ENCODE data around the gene FOXP1. TPM values are rescaled to one million over a fixed set of nuclear protein-coding genes. Genes with fewer than 3 reads are reported as not detected.

Gene FOXP1
- total RNA-seq, 1 donor from 2014 or later, result 27.3 TPM

DNA sequence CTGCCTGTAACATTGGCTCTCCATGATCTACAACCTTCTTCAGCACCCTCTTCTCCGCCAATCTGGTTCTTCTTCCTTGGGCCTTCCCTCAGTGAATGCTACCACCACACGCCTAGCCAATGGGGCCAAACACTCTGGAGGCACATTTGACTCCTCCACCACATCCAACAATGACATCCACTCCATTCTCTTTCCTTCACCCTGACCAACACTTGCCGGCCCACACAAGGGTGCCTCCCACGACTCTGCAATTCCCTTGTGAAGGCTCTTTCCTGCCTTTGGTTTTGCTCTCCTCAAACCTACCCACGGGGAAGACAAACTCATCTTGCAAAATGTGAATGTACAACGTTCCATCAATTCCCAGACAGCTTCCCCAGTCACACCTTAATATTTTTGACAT lies 263.8 kb downstream of the FOXP1 start:
- H3K9ac ChIP-seq, result no peak overlapping the region
- Mint-ChIP-seq H3K36me3 (no peaks in the 10 kb centered on the region), H3K9me3 (no peaks in the 10 kb centered on the region), H3K27ac (no peak overlapping the region), H3K4me3 (no peak overlapping the region), H3K4me1 (peaks cover 4% of the 10 kb centered on the region), H3K27me3 (ENCODE audit: insufficient read depth, low read depth) (peaks cover 2% of the 10 kb centered on the region)
- H3K27me3 ChIP-seq, result no peaks in the 10 kb centered on the region
- H3F3A ChIP-seq (ENCODE audit: low read depth), result no peaks in the 10 kb centered on the region
- H3K27ac ChIP-seq, result no peak overlapping the region
- no peak overlapping the region for H2AFZ ChIP-seq (replicated peaks)
- H3K4me2 ChIP-seq, result no peak overlapping the region
- H3K36me3 ChIP-seq, result no peaks in the 10 kb centered on the region
- H3K79me2 ChIP-seq (ENCODE audit: low read depth), result no peaks in the 10 kb centered on the region
- no peak overlapping the region for H3K4me3 ChIP-seq
- no peak for TF ChIP-seq EZH2 (IDR thresholded peaks at IDR 0.05)
- TF ChIP-seq EZH2phosphoT487 (IDR thresholded peaks at IDR 0.05), result no peak
- TF ChIP-seq, protein P1, sequence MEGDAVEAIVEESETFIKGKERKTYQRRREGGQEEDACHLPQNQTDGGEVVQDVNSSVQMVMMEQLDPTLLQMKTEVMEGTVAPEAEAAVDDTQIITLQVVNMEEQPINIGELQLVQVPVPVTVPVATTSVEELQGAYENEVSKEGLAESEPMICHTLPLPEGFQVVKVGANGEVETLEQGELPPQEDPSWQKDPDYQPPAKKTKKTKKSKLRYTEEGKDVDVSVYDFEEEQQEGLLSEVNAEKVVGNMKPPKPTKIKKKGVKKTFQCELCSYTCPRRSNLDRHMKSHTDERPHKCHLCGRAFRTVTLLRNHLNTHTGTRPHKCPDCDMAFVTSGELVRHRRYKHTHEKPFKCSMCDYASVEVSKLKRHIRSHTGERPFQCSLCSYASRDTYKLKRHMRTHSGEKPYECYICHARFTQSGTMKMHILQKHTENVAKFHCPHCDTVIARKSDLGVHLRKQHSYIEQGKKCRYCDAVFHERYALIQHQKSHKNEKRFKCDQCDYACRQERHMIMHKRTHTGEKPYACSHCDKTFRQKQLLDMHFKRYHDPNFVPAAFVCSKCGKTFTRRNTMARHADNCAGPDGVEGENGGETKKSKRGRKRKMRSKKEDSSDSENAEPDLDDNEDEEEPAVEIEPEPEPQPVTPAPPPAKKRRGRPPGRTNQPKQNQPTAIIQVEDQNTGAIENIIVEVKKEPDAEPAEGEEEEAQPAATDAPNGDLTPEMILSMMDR (IDR thresholded peaks at IDR 0.05), result no peak
- H4K20me1 ChIP-seq (ENCODE audit: low read depth), result no peaks in the 10 kb centered on the region
- H3K9me3 ChIP-seq (ENCODE audit: low read depth), result no peaks in the 10 kb centered on the region
- DNase-seq (ENCODE audit: low spot score), result no peak
- no peaks in the 10 kb centered on the region for H3K4me1 ChIP-seq

DNA sequence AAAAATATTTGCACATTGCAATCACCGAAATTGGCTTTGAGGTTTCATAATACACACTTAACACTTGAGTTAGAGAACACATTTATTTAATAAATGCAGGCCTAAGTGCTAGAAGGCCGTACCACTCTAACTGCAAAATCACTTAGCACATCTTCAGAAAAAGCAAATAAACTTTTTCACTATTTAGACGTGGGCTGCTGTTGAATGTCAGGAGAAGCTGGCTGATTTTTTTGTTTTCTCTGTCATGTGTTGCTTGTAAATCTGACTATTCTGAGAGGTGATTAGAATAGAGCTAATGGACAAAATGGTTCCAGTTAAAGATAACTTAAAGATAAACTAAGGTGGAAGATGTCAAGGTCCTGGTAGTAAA lies 265.1 kb downstream of the FOXP1 start:
- Histone ChIP-seq H3K9me3 (ENCODE audit: low read depth) (no peaks in the 10 kb centered on the region), H3K27me3 (no peaks in the 10 kb centered on the region), H3F3A (ENCODE audit: low read depth) (no peaks in the 10 kb centered on the region), H3K27ac (no peak overlapping the region), H3K9ac (no peak overlapping the region), H3K4me1 (no peaks in the 10 kb centered on the region), H3K4me3 (no peak overlapping the region), H3K36me3 (no peaks in the 10 kb centered on the region), H3K79me2 (ENCODE audit: low read depth) (no peaks in the 10 kb centered on the region), H2AFZ (replicated peaks) (no peak overlapping the region), H4K20me1 (ENCODE audit: low read depth) (no peaks in the 10 kb centered on the region), H3K4me2 (no peak overlapping the region)
- TF ChIP-seq EZH2 (IDR thresholded peaks at IDR 0.05), result no peak
- TF ChIP-seq, protein P1 (IDR thresholded peaks at IDR 0.05), result no peak
- no peak for TF ChIP-seq EZH2phosphoT487 (IDR thresholded peaks at IDR 0.05)
- Mint-ChIP-seq H3K4me1 (peaks cover 4% of the 10 kb centered on the region), H3K4me3 (no peak overlapping the region), H3K36me3 (no peaks in the 10 kb centered on the region), H3K9me3 (no peaks in the 10 kb centered on the region), H3K27me3 (ENCODE audit: insufficient read depth, low read depth) (peaks cover 2% of the 10 kb centered on the region), H3K27ac (no peak overlapping the region)
- DNase-seq (ENCODE audit: low spot score), result no peak

DNA sequence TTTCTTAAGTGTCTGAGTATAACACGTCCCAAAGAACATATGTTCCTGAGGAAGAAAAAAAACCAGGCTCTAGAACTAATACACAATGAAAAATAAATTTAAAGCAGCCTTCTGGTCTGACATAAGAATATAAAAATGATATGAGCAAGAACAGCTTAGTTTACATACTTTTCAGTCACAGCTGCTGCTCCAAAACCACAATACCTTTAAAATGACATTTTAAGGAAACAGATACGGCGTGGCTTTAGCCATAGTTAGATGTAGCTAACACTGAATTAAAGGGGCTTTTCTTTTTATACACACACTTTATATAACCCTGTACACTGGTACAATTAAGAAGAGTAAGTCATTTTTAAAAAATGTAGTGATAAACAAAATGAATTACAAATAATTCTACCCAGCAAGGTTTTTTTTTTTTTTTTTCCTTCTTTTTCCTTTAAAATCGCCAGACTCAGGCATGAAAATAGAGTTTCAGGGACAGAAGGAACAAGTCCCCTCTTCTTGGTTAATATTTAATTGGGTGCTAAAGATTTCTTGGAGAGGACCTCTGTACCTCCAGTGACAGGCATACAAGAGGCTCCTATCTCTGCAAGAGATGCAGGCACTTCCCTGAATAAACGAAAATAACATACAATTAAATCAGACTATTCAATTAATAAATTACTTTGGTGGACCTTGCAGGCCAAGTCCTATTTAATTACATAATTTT lies 265.6 kb downstream of the FOXP1 start:
- no peaks in the 10 kb centered on the region for H3K79me2 ChIP-seq (ENCODE audit: low read depth)
- no peaks in the 10 kb centered on the region for H3K9me3 Mint-ChIP-seq
- H3K27ac Mint-ChIP-seq, result no peak overlapping the region
- DNase-seq (ENCODE audit: low spot score), result no peak
- no peak overlapping the region for H3K9ac ChIP-seq
- H3K4me1 ChIP-seq, result no peaks in the 10 kb centered on the region
- no peaks in the 10 kb centered on the region for H3F3A ChIP-seq (ENCODE audit: low read depth)
- H3K4me2 ChIP-seq, result no peak overlapping the region
- no peaks in the 10 kb centered on the region for H3K36me3 Mint-ChIP-seq
- H3K27ac ChIP-seq, result no peak overlapping the region
- H3K4me1 Mint-ChIP-seq, result peaks cover 4% of the 10 kb centered on the region
- TF ChIP-seq EZH2 (IDR thresholded peaks at IDR 0.05) (no peak), EZH2phosphoT487 (IDR thresholded peaks at IDR 0.05) (no peak)
- TF ChIP-seq, protein P1 (IDR thresholded peaks at IDR 0.05), result no peak
- no peak overlapping the region for H2AFZ ChIP-seq (replicated peaks)
- H3K36me3 ChIP-seq, result no peaks in the 10 kb centered on the region
- no peak overlapping the region for H3K4me3 ChIP-seq
- H3K4me3 Mint-ChIP-seq, result no peak overlapping the region
- H3K9me3 ChIP-seq (ENCODE audit: low read depth), result no peaks in the 10 kb centered on the region
- H3K27me3 ChIP-seq, result no peaks in the 10 kb centered on the region
- no peaks in the 10 kb centered on the region for H4K20me1 ChIP-seq (ENCODE audit: low read depth)
- H3K27me3 Mint-ChIP-seq (ENCODE audit: insufficient read depth, low read depth), result peaks cover 2% of the 10 kb centered on the region

Measured in neural progenitor cell (in vitro differentiated cells).